Astrocyte of the spinal cord (primary cell): Measurements from ENCODE around the gene STXBP1.
A peak's percentile ranks its signal among the peaks of the same experiment; 100 is the strongest.

Experiments
- DNase-seq: peaks from one replicate; pipeline ENCODE4 v3.0.0; 2011; ENCODE audit warnings: low read depth, low spot score
- H3K4me3 ChIP-seq: 2 replicates; pipeline ENCODE4 v1.5.1; 2011; ENCODE audit warnings: low read depth, mild to moderate bottlenecking, low read length, moderate library complexity
- CTCF ChIP-seq: IDR thresholded peaks from 2 replicates; pipeline ENCODE4 v1.5.1; 2012; ENCODE audit warnings: low read depth, mild to moderate bottlenecking, low read length, inconsistent platforms
- in situ Hi-C: cut with HindIII; loops from 2 replicates; pipeline ENCODE4 v1.10.0; 2017; ENCODE audit warnings: low sequenced_read_pairs

The STXBP1 gene

DNA sequence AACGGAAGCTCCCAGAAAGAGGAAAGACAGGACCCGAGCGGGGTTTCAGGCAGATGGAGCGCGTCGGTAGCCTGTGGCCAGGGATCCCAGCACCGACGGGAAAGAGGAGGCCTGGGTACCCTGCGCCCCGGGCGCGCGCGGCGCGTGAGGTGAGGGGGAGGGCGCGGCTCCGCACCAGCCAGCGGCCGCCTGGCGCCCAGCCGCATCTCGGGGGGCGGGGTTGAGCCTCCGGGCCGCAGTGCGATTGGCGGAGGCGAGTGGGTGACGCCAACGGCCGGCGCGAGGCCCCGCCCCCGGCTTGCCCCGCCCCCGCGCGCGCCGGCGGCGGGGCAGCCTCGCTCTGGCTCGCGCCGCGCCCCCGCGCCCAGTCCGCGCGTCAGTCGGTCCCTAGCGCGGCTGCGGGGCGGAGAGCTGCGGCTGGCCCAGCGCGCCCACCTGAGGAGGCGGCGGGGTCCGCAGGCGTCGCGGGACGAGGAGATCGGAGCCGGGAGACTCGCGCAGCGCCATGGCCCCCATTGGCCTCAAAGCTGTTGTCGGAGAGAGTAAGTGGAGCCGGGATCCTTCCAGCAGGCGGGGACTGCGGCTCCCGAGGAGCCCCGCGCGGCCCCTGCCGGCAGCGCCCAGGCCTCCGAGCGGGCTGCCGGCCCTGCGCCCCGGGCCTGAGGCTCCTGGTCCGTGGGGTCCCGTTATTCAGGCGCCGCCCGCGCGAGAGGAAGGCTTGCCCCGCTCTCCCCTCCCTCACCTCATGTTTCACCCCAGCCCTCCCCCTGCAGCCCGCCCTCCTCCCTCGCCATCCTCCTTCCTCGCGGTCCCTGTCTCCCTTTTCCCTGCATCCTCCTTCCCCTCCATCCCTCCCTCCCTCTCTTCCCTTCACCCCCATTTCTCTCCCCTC lies at the start of gene STXBP1:
Gene STXBP1 (plus strand): TSS at position 379 of the 892 bp plus-strand sequence. CDS start 127 bp downstream, at position 506.
- in situ Hi-C loops, result no loop called here
- peak within 1 kb of the TSS; percentile 74 for H3K4me3 ChIP-seq
- TF ChIP-seq CTCF, result peak; percentile 14

DNA sequence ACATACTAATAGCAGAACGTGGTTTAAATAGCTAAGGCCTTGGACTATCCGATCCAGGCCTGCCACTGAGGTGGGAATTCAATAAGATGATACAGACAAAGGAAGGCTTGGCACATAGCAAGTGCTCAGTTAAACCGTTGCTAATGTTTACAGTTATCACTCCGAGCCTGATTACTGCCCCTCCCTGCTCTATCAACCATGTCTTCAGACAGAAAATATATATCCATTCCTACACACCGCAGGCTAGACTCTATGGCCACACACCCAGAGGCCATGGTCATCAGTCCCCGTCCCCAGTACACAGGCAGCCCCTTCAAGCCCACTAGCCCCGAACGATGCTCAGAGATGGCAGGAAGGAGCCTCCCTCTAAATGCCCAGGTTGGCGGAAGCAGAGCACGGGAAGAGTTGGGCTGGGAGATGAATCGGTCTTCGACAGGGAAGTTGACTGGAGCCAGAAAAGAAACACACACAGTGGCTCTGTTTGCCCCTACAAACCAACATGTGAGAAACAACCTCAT lies 49.7 kb upstream of the STXBP1 start:
- TF ChIP-seq CTCF, result no peak
- H3K4me3 ChIP-seq, result no peak overlapping the region
- in situ Hi-C loops, result no loop called here
- DNase-seq, result no peak

More for the DNA sequence above, at the start of gene STXBP1:
- peak; percentile 73 for DNase-seq

GRCh38 chr9:127562841-127563401 lies 49.2 kb upstream of the STXBP1 start:
- peak; percentile 11 for TF ChIP-seq CTCF
- in situ Hi-C loops, result no loop called here
- peak; percentile 79 for DNase-seq

DNA sequence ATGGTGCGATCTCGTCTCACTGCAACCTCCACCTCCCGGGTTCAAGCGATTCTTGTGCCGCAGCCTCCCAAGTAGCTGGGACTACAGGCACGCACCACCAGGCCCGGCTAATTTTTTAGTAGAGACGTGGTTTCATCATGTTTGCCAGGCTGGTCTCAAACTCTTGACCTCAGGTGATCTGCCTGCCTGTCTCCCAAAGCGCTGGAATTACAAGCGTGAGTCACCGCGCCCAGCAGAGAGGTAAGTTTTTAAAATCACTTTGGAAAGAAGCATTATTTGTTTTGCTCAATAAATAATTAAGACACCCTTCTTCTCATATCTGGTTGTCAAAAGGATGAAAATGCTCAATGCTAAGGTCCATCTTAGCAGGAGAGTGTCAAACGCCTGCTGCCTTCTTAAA lies 48.5 kb upstream of the STXBP1 start:
- in situ Hi-C loops, result no loop called here
- TF ChIP-seq CTCF, result no peak
- H3K4me3 ChIP-seq, result no peak overlapping the region
- DNase-seq, result no peak

More at GRCh38 chr9:127562841-127563401, 49.2 kb upstream of the STXBP1 start:
- no peak overlapping the region for H3K4me3 ChIP-seq

- no peak for TF ChIP-seq CTCF
- in situ Hi-C loops, result no loop called here
- H3K4me3 ChIP-seq, result no peak overlapping the region
- DNase-seq, result no peak
These were observed 46.8 kb upstream of the STXBP1 start for GRCh38 chr9:127565231-127565630.

DNA sequence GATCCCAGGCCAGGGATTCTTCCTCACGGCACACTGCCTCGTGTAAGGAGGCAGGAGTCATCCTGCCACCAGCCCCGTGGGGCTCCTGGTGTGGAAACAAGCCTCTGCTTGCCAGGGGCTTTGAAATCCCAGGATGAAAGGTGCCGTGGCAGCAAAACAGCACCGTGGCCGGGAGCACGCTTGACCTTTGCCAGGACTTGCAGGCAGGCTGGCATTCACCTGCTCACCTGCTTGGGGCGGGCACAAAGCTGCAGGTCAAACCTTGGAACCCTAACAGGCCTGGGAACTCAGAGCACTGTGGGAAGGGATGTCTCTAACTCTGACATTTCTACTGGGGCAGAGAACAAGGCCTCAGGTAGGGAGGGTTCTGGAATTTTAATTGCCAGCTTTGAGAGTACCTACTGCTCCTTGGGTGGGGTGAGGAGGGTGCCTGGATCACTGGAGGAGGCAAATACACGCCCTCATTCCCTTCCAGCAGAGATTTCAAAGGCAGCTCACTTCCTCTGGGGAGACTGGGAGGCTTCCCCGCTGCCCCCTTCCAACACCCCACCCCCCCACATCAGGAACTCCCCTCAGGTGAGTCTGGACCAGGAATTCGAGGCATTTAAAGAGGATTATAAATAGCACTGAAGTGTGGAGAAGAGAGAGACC lies 45.6 kb upstream of the STXBP1 start:
- DNase-seq, result no peak
- peak overlapping the region; percentile 89 for H3K4me3 ChIP-seq
- no peak for TF ChIP-seq CTCF
- in situ Hi-C loops, result no loop called here
